GM19455 (cell line): Measurements from ENCODE around the gene KMT2E.
A peak's percentile ranks its signal among the peaks of the same experiment; 100 is the strongest.
"Not testable (repeated sequence)": the region's sequence is repeated elsewhere in the genome, so short reads cannot be mapped to it uniquely, and the experiment has no call there.

Experiments used
- ATAC-seq: cut with Tn5 transposase; IDR thresholded peaks from one replicate; pipeline ENCODE4 v1.9.1; 2021; ENCODE audit not compliant: unreplicated experiment

KMT2E gene

GRCh38 chr7:104983076-104983577 lies 30.9 kb upstream of the KMT2E start:
- no peak for ATAC-seq

DNA sequence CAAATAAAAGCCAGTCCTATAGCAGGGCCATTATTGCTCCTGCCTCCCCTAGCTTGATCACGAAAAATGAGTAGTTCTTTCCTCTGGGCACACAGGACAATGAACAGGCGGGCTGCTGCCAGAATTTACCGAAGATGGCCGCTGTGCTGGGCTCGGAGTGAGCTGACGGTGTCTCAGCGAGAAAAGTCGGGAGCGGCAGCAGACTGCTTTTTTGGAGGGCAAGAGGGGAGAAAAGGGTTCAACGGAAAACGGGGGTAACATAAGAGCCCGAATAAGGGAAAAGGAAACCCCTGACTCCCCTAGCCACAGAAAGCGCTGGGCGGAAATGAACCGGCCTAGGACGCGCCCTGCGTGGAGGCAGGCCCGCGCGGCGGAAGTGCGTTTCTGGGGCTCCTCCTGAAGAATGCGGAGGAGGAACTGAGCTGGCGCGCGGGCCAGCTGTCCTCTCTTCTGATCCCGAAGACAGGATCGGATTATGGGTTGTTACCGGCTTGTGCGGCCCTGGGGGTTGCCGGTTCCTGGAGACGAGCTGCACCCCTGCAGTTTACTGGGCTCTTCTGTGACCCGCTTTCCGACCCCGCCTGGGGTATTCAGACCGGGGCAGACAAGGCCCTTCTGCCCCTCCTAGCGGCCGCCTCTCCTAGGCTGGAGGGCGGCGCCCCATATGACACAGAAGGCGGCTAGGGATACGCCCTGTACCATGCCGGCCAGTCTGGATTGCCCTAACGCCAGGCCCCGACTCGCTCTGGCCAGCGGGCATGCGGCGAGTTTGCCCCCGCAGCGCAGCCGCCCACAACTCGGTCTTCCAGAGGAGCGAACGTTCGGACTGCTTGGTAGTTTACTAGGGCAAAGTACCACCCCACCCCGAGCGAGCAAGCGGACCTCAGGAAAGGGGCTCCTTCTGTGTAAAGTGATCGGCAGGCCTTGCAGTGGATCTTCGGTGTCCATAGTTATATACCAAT lies 30.1 kb upstream of the KMT2E start:
- ATAC-seq: peak; percentile 91

DNA sequence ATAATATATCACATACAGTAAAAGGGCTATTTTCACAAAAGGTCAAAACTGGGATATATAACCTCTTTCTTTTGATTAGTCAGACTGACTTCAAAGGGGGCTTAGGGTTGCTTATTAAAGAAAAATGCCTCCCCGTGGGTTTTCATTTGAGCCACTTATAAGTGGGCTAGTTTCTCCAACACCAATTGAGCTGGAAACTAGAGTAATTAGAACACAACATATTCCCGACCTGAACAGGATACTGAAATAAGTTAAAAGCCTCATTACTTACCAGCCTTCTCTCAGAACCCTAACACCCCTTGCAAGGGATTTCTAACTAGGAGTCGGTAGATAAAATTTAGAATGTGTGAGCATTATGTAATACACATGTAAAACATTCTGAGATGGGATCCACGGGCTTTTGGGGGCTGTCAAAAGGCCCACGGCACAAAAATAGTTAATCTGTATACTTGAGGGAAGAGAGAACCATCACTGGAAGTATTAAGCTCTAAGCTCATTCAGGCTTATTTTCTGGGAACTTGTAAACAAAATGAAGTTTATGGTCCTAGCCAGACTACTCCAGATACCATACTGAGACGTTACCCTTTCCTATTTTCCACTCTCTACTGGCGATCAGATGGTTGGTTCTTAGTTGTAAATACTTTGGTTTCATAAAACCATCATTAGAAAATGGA lies 29.3 kb upstream of the KMT2E start:
- ATAC-seq: no peak

GRCh38 chr7:104985259-104985617 lies 28.8 kb upstream of the KMT2E start:
- no peak for ATAC-seq

DNA sequence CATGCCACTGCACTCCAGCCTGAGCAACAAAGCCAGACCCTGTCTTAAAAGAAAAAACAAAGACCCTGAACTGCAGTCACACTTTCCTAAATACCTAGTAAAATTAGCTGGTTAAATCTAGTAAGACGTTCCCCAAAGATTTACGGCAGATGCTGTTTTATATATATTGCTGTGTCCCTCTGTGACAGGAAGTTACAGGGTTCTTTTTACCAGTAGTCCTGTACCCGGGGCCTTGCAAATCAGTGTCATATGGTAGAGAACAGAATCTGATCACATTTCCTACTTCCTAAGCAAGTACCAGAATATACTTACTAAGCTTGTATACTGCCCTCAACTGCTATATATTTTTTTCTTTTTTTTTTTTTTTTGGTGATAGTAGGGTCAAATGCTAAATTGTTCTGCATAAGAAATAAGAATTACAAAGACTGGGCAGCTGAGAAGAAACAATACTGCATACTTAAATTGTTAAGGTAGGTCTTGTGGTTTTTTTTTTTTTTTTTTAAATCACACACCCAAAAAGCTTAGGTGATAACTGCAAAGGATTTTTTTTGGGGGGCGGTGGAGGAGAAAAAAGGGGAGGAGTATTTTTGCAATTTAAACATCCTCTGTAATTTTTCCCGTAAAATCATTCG lies 27.3 kb upstream of the KMT2E start:
- no peak for ATAC-seq

DNA sequence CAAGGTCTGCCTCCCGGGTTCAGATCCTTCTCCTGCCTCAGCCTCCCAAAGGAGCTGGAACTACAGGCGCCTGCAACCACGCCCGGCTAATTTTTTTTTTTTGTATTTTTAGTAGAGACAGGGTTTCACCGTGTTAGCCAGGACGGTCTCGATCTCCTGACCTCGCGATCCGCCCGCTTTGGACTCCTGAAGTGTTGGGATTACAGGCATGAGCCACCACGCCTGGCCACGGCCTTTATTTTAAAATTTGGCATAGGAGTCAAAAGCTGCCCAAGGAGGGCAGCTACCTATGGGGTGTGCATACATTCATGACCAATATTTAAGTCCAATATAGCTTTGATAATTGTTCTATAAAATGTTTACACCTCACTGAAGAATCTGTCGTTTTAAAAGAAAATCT lies 26.6 kb upstream of the KMT2E start:
- not testable (repeated sequence) for ATAC-seq

DNA sequence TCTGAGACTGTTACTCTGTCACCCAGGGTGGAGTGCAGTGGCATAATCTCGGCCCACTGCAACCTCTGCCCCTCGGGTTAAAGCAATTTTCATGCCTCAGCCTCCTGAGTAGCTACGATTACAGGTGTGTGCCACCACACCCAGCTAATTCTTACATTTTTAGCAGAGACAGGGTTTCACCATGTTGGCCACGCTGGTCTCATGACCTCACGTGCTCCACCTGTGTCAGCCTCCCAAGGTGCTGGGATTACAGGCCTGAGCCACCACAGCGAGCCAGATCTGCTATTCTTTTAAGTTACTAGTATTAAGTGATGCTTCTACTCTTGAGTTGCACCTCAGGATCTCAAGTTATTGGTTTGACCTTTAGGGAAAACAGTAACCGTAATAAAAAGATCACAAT lies 23.0 kb upstream of the KMT2E start:
- no peak for ATAC-seq

GRCh38 chr7:104992306-104992705 lies 21.7 kb upstream of the KMT2E start:
- ATAC-seq: no peak

- ATAC-seq: no peak
These were observed 20.7 kb upstream of the KMT2E start for GRCh38 chr7:104993217-104993862.

- no peak for ATAC-seq
These were observed 15.8 kb upstream of the KMT2E start for GRCh38 chr7:104998040-104998752.

GRCh38 chr7:105000200-105000599 lies 13.8 kb upstream of the KMT2E start:
- ATAC-seq: no peak

- no peak for ATAC-seq
These were observed 13.1 kb upstream of the KMT2E start for GRCh38 chr7:105000927-105001336.

DNA sequence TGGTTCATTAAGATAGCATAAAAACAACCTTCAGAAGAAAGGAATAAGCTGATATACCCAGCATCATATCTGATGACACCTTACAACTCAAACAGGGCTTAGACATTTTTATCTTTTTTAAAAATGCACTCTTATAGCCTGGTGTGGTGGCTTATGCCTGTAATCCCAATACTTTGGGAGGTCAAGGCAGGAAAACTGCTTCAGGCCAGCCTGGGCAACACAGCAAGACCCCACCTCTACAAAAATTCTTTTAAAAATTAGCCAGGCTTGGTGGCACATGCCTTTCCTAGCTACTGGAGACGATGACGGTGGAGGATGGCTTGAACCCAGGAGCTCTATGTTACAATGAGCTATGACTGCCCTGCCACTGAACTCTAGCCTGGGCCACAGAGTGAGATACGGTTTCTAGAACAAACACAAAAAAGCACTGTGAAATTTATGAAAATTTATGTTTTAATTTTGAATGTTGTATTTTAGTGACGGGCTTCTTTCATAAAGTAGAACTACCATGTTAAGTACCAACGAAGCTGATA lies 12.3 kb upstream of the KMT2E start:
- ATAC-seq: no peak

DNA sequence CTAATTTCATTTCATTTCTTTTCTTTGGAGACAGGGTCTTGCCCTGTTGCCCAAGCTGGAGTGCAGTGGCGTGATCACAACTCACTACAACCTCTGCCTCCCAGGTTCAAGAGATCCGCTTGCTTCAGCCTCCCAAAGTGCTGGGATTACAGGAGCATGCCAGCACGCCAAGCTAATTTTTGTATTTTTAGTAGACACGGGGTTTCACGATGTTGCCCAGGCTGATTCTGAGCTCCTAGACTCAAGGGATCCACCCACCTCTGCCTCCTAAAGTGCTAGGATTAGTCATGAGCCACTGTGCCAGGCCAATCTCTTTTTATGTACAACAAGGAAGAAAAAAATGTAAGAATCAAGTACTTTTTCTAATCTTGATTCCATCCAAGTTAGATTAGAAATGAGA lies 10.7 kb upstream of the KMT2E start:
- no peak for ATAC-seq

- ATAC-seq: no peak
These were observed 10.0 kb upstream of the KMT2E start for GRCh38 chr7:105003872-105004510.

DNA sequence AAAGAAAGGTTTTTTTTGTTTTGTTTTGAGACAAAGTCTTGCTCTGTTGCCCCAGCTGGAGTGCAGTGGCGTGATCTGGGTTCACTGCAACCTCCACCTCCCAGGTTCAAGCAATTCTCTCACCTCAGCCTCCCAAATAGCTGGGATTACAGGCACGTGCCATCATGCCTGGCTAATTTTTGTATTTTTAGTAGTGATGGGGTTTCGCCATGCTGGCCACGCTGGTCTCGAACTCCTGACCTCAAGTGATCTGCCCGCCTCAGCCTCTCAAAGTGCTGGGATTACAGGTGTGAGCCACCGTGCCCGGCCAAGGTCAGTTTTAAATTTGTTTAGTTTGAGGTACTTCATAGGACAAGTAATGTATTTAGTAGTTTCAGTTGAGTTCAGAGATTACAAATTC lies 9.0 kb upstream of the KMT2E start:
- not testable (repeated sequence) for ATAC-seq

- ATAC-seq: not testable (repeated sequence)
These were observed 8.5 kb upstream of the KMT2E start for GRCh38 chr7:105005486-105005885.

DNA sequence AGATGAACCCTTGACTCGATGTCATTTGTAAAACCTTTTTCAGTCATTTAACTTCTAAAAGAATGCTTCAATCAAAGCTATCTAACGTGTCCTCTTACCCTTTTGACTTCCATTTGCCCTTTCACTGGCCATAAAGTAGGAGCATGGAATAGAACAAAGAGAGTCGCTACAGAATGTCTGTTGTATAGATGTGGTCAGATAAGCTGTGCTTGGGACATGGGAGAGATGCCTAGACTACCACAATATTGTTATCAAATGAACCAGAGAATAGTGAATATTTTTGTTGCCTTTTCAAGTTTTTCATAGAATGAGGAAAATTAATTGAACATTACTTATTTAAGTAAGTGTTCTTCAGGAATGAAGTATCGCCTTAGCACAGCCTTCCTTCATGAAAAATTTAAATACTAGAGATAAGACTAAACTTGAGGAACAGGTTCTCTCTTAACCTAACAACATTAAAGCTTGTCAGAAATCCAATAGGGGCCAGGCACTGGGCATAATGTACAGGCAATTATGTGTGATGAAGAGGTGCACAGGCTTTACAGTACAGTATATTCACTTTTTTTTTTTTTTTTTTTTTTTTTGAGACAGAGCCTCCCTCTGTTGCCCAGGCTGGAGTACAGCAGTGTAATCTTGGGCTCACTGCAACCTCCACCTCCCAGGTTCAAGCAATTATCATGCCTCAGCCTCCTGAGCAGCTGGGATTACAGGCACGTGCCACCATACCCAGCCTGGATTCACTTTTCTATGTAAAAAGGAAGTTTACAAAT lies 7.5 kb upstream of the KMT2E start:
- ATAC-seq: no peak

DNA sequence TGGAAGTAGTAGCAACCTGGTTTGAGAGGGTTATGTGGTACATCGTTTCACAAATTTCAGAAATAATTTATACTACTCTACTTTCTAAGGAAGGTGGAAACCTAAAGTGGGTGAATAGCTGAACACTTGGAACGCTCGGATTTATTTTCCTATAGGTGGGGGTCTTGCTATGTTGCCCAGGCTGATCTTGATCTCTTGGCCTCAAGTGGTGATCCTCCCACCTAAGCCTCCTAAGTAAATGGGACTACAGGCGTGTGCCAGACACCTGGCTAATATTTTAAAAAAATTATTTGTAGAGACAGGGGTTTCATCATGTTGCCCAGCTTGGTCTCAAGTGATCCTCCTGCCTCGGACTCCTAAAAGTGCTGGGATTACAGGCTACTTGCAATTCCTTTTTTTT lies 6.7 kb upstream of the KMT2E start:
- no peak for ATAC-seq
